Measurements from ENCODE around the gene PPIE. TPM values are rescaled to one million over a fixed set of nuclear protein-coding genes. Genes with fewer than 3 reads are reported as not detected.

PPIE gene
- total RNA-seq, 1 experiment from 2014 or later: 36.3 TPM

- Mint-ChIP-seq H3K27ac (no peak within 1 kb of the TSS; a peak in 1 of 7 replicates), H3K4me1 (peaks cover 5 to 6% of the 10 kb centered on the region in 2 experiments; a peak in 3 of 4 replicates), H3K4me3 (peak within 1 kb of the TSS; percentile 61 to 85), H3K9me3 (no peaks in the 10 kb centered on the region; a peak in 1 of 5 replicates), H3K27me3 (ENCODE audit: low read depth) (peaks cover 79% of the 10 kb centered on the region), H3K36me3 (ENCODE audit: insufficient read depth in 1 of 3, low read depth in 3 of 3) (peaks cover 0 to 1% (median 0%) of the 10 kb centered on the region in 3 experiments; a peak in 1 of 7 replicates)
- WGBS (ENCODE audit: extremely low coverage, insufficient read length, low lambda C conversion rate): no CpG with 5 or more reads among the region's 91 CpGs
- H2BK20ac ChIP-seq (ENCODE audit: low read depth, low read length, poor library complexity, severe bottlenecking): no peak within 1 kb of the TSS
- no peak within 1 kb of the TSS for H2BK12ac ChIP-seq (ENCODE audit: insufficient read length, low read depth, low read length)
- H3K9me3 ChIP-seq (ENCODE audit: control insufficient read depth, low read depth, low read length): no peaks in the 10 kb centered on the region
- H3K14ac ChIP-seq (ENCODE audit: insufficient read depth, low read length): no peak within 1 kb of the TSS; the same call in 1 of the 2 replicates
- H4K8ac ChIP-seq (replicated peaks; ENCODE audit: insufficient read length, low read depth, low read length): no peak within 1 kb of the TSS
- H2AK5ac ChIP-seq (ENCODE audit: insufficient read length, low read length): no peak within 1 kb of the TSS
- H2AFZ ChIP-seq (ENCODE audit: low read length): no peak within 1 kb of the TSS
- peaks cover 3% of the 10 kb centered on the region for H3K23me2 ChIP-seq (ENCODE audit: insufficient read length, low read depth, low read length, poor library complexity, severe bottlenecking)
- H2BK120ac ChIP-seq (ENCODE audit: low read depth, low read length, poor library complexity, severe bottlenecking): no peak within 1 kb of the TSS
- no peaks in the 10 kb centered on the region for H3K79me1 ChIP-seq (ENCODE audit: insufficient read depth, low read depth, low read length, poor library complexity, severe bottlenecking)
- H3T11ph ChIP-seq (ENCODE audit: low read length): no peak within 1 kb of the TSS
- no peak within 1 kb of the TSS for H3K27ac ChIP-seq (ENCODE audit: insufficient read length, low read depth, low read length)
- no peak for TF ChIP-seq CTCF (conservative IDR thresholded peaks at IDR 0.05)
- no peaks in the 10 kb centered on the region for H4K20me1 ChIP-seq (ENCODE audit: control insufficient read depth, insufficient read depth, insufficient read length)
- H3K56ac ChIP-seq (ENCODE audit: insufficient read length, low read depth, low read length): no peak within 1 kb of the TSS
- no peak within 1 kb of the TSS for H3K18ac ChIP-seq (ENCODE audit: insufficient read length, low read depth, low read length)
- H3K9ac ChIP-seq (ENCODE audit: extremely low read depth, insufficient read length, low read length): no peak within 1 kb of the TSS
- H3K4ac ChIP-seq (ENCODE audit: low read depth, low read length): no peak within 1 kb of the TSS
- no peak within 1 kb of the TSS for H3K23ac ChIP-seq (ENCODE audit: insufficient read length, low read depth, low read length)
- H3K27me3 ChIP-seq (ENCODE audit: insufficient read depth, low read length): peaks cover 23% of the 10 kb centered on the region; the same call in 1 of the 2 replicates
- DNase-seq: peak; percentile 78
- peak within 1 kb of the TSS; percentile 47 for H3K4me2 ChIP-seq (ENCODE audit: insufficient read depth, insufficient read length, low read length)
- H3K4me1 ChIP-seq (ENCODE audit: insufficient read depth, low read length): no peaks in the 10 kb centered on the region
- no peak within 1 kb of the TSS for H2BK5ac ChIP-seq (ENCODE audit: insufficient read length, low read length)
- H4K5ac ChIP-seq (ENCODE audit: insufficient read length, low read depth, low read length): no peak within 1 kb of the TSS
- H3K79me2 ChIP-seq (ENCODE audit: insufficient read depth, low read length): no peaks in the 10 kb centered on the region
- no peak within 1 kb of the TSS for H2BK15ac ChIP-seq (ENCODE audit: low read depth, low read length)
- no peak within 1 kb of the TSS for H4K91ac ChIP-seq (ENCODE audit: insufficient read length, low read depth, low read length)
These were observed 50.3 kb downstream of the PPIE start, which contains the start of gene BMP8B for GRCh38 chr1:39788758-39789570. Gene BMP8B, minus strand, starts transcription at chr1:39788865. Its CDS starts 380 bp downstream, at chr1:39788485.
